ENCODE measurements around the gene COL4A1. TPM values are rescaled to one million over a fixed set of nuclear protein-coding genes. Genes with fewer than 3 reads are reported as not detected.

Gene COL4A1
- total RNA-seq, 1 donor from 2014 or later: 27.5 TPM

DNA sequence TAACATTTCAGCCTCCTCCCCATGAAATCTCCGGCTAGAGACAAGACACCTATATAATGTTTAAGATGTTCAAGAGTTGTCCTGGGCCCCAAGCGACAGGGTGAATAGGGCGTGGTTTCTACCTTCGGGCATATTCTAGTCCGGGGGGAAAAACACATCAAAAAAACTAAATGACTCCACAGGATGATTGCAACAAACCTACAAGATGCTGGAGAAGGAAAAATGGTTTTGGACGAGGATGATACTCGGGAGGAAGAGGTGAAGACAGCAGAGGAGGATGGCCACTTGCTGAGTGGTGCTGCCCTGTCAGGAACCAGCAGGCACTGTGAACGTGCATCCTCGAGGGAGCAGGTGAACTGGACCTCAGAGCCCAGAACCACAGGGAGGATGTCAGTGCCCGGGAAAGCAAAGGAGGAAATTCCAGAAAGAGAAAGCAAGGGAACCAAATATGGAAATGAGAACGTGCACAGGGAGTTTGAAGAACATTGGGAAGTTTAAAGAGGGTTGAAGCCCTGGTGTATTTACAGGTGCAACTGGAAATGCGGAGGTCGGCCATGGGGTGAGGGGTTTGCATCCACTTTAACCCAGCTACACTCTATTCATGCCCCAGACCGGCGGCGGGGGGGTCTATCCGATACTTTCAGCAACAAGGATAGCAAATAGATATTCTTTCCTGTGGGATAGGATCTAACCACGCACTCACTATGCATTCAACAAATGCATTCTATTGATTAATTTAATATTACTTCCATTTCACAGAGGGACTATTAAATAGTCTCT lies 50.6 kb downstream of the COL4A1 start:
- no peak for ATAC-seq

GRCh38 chr13:110254751-110255553 lies 52.0 kb downstream of the COL4A1 start:
- no peak for ATAC-seq

GRCh38 chr13:110254151-110254679 lies 52.7 kb downstream of the COL4A1 start:
- no peak for ATAC-seq

DNA sequence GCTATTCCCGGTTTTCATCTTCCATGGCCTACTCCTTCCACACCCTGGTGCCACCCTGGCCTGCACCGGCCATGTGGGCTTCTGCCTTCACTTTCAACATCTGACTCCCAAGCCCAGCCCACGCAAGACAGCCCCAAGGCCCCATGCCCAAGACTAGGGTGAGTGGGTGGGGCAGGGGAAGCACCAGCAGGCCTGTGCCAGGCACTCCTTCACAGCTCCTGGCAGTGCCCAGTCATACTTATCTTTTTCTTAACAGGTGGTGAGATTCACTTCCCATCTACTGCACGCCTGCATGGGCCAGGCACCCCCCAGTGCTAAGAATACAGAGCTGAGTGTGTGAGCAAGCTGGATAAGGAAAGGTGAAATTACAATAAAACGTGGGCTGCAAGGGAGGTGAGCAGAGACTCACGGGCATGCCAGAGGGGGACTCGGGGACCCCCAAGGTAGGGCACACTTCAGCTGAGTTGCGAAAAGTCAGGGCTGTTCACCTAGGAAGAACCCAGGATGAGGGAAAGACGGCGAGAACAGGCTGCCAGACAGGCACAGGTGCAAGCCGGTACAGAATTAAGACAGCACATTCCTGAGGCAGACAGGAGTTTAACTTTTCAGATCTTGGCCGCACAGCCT lies 55.7 kb downstream of the COL4A1 start:
- ATAC-seq: no peak

DNA sequence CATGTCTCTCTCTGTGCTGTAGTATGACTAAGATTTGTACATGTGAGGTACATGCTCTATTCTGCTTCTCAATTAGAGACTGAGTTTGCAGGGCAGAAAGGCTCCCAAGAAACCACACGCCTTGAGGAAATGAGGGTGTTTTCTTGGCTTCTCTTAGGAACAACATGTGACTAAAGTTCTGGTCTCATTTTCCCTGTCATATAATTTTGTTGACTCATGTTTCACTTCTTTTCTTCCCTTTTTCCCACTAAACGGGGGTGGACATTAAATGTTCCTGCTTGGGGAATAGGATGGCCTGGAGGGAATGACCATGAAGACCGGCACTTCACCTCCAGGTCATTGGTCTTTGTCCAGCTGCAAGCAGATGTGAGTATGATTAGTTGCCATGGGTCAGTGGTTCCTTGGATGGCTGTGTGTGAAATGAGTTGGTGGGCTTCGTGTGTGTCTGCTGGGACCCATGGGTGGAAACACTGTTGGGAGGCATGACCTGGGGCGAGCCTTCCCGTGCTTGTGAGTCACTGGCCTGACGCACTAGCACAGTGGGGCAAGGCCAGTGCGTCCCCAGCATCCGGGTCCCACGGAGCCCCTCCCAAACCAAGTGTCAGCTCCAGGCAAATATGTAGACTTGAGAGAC lies 56.6 kb downstream of the COL4A1 start:
- no peak for ATAC-seq

DNA sequence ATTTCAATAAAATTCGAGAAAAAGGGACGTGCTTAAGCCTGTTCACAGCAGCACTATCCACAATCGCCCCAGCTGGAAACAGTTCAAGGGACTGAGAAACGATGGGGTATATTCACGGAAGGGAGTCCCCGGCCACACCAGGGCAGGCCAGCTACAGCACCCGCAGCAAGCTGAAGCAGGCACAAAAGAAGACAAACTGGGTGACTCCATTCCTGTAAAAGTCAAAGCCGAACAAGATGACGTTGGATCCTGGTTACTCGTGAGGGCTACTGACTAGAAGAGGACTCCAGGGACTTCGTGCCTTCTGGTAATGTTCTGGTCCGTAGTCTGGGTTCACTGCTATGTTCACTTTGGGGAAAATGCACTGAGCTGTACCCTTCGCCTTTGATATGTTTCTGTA lies 57.6 kb downstream of the COL4A1 start:
- no peak for ATAC-seq

GRCh38 chr13:110248449-110249143 lies 58.4 kb downstream of the COL4A1 start:
- no peak for ATAC-seq

DNA sequence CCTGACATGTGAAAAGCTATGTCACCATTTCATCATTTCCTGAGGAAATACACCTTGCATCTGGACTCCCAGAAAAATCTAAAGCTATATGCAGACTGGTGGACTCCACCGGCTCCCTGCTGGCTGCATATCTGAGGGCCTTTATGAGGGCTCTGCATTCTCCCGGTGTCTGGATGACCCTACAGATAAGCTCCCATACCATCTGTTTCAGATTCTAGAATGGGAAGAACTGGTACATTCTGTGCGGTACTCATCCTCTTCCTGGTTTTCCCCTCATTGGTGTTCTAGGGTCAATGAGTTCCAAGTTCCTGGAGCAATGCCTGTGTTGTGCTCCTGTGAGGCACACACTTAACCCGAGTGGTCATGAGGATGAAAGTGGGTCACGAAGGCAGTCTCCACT lies 60.4 kb downstream of the COL4A1 start:
- ATAC-seq: no peak

GRCh38 chr13:110245416-110245899 lies 61.5 kb downstream of the COL4A1 start:
- ATAC-seq: no peak

DNA sequence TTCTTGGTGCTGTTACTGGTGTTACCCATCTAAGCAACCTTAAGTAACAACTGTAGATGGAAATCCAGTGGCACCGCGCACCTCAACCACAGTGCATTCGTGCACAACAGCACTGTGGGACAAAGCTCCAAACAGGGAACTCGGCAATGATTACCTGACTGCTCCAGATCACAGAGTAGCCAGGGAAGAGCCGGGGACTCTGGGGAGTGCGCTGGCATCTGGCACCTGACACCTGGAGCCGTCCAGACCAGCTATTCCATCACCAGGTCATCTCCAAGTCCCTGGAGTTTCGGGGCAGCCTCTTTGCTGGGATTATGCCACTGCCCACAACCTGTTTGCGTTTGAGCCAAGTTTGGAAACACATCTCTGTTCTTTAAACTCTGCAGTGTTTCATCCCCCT lies 62.0 kb downstream of the COL4A1 start:
- no peak for ATAC-seq

- ATAC-seq: no peak
These were observed 62.7 kb downstream of the COL4A1 start for GRCh38 chr13:110244071-110244830.

- no peak for ATAC-seq
These were observed 64.3 kb downstream of the COL4A1 start for GRCh38 chr13:110242615-110243014.

GRCh38 chr13:110240943-110241342 lies 66.0 kb downstream of the COL4A1 start:
- ATAC-seq: no peak

- no peak for ATAC-seq
These were observed 66.6 kb downstream of the COL4A1 start for GRCh38 chr13:110240352-110240751.

DNA sequence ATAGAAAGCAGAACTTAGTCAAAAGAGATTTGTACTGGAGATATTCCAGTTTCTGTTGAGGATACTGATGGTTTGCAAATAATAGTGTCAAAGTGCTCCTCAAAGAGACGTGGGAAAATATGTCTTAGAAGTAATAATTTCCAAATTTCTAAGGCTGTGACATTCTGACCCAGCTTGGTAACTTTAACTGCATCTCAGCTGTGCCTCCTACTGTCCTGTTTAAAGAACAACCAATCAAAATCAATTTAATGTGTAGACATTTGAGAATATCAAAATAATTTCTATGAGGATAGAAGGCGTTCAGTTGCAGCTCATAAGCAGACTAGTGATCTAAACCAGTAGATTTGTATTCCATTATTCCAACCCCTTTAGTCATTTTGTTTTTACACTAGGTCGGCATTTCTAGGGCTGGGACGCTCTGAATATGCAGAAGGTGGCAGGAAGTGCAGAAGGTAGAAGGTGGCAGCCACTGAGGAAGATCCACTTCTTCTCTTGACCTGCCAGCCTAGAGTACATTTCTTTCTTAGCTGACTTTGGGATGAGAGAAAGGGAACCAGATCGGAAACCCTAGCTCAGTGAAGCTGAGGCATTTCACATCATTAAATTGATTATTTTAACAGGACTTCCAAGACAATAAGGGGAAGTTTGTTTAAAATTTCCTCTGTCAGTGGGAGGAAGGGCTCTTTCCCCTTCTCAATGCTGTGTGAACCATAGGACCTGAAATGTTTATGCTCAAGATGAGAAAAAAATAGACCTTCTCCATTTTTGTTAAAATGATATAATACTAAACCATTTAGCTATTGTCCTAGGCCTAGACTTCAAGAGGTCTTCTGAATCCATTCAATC lies 67.5 kb downstream of the COL4A1 start:
- no peak for ATAC-seq

DNA sequence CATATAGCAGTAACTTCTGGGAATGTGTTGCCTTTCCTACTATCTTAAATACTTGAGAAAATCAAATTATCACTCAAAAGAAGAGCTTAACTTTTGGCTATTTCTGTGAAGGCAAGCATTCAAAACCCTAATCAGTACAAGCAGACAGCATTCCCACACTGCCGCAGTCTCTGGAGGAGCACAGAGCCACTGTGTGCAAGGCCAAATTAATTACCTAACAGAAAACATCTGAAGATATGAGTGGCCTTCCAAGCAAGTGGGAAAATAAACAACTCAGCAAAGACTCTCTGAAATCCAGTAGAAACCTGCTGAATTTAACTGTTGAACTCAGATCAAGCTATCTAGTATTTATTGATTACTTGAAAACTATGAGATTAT lies 68.2 kb downstream of the COL4A1 start:
- no peak for ATAC-seq

DNA sequence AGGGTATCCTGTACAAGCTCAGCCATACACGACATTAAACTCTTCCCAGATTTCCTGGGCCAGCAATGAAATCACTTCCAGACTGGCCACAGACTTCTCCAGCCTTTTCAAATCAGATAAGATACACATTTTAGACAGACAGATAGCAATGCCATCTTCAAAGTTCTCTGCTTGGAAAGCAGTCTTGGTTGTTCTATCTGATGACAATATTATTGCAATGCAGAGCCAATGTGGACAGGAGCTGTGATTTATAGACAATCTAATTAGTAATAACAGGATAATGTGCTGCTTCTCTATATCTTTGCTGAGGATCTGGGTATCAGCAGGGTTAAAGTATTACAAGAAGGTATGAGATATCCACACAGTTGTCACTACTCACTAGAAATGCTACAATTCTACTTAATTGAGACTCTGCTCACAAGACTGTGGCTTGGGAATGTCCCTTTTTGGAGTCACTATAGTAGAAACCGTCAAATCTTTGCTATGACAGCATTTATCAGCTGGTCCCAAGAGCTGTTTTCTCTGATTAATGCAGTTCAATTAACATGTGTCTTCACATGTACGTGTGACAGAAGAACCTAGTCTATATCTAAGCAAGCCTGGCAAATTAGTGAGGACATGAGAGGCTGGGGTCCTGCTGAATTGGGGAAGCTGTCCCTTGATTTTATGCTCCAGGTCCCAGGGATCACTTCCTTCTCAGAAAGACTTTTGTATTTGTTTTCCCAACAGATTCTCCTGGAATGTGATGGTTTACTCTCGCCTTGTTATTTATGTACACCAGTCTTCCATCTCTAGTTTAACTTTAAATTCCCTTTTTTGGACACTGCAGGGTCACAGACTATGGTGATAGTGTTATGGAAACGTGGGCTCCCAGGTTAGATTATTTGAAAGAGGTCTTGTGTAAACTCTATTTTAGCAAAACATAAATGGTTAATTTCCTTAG lies 68.8 kb downstream of the COL4A1 start:
- no peak for ATAC-seq

DNA sequence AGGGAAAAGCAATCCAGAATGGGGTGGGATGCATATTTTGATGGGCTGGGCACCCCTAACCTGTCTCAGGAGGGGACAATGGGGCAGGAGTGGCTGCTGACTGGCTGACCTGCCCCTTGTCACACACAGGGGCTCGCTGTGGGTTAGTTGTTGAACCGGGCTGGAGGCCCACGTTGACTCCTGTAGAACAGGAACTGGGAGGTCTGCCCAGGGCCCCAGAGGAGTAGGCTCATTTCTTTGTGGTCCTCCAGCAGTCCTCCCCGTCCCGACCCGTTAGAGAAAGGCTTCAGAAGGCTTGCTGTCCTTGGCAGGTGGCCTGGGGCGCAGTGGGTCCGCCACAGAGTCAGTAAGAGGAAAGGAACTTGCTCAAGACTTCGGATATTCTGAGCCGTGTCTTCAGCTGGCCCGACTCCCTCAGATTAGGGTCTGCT lies 70.1 kb downstream of the COL4A1 start:
- no peak for ATAC-seq

GRCh38 chr13:110236431-110236830 lies 70.5 kb downstream of the COL4A1 start:
- no peak for ATAC-seq
